ENCODE measurements around the gene CDK19. TPM values are rescaled to one million over a fixed set of nuclear protein-coding genes. Genes with fewer than 3 reads are reported as not detected.

The CDK19 gene
- total RNA-seq, 1 donor from 2014 or later = 9.1 TPM

DNA sequence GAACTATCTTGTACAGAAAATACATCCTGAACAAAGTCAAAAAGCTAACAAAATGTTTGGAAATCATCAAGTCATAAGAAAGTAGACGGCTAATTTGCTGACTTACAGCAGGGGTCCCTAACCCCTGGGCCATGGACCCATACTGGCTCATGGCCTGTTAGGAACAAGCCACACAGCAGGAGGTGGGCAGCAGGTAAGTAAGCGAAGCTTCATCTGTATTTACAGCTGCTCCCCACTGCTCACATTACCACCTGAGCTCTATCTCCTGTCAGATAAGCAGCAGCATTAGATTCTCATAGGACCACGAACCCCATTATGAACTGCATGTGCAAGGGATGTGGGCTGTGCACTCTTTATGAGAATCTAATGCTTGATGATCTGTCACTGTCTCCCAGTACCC lies 115.5 kb downstream of the CDK19 start:
- TF ChIP-seq, protein P1, sequence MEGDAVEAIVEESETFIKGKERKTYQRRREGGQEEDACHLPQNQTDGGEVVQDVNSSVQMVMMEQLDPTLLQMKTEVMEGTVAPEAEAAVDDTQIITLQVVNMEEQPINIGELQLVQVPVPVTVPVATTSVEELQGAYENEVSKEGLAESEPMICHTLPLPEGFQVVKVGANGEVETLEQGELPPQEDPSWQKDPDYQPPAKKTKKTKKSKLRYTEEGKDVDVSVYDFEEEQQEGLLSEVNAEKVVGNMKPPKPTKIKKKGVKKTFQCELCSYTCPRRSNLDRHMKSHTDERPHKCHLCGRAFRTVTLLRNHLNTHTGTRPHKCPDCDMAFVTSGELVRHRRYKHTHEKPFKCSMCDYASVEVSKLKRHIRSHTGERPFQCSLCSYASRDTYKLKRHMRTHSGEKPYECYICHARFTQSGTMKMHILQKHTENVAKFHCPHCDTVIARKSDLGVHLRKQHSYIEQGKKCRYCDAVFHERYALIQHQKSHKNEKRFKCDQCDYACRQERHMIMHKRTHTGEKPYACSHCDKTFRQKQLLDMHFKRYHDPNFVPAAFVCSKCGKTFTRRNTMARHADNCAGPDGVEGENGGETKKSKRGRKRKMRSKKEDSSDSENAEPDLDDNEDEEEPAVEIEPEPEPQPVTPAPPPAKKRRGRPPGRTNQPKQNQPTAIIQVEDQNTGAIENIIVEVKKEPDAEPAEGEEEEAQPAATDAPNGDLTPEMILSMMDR (IDR thresholded peaks at IDR 0.05; ENCODE audit: borderline replicate concordance) = no peak
- intact Hi-C loops (cut with micrococcal nuclease) = no loop called here
- H3K36me3 ChIP-seq = no peaks in the 10 kb centered on the region
- H3K4me1 ChIP-seq = peaks cover 11% of the 10 kb centered on the region
- peaks cover 7% of the 10 kb centered on the region for H3K9me3 ChIP-seq (replicated peaks)
- no peaks in the 10 kb centered on the region for H3K27me3 ChIP-seq (ENCODE audit: low read depth)
- no peak for DNase-seq
- no peak overlapping the region for H3K4me3 ChIP-seq
- H3K27ac ChIP-seq (replicated peaks) = no peak overlapping the region

DNA sequence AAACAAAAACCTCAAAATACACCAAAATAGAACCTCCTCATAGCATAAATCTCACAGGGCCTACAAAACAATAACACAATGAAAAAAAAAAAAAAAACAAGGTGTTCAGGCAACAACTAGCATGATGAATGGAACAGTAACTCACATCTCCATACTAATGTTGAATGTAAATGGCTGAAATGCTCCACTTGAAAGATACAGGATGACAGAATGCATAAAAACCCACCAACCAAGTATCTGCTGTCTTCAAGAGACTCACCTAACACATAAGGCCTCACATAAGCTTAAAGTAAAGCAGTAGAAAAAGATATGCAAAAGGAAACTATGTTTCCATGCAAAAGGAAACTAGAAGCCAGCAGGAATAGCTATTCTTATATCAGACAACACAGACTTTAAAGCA lies 121.3 kb downstream of the CDK19 start:
- TF ChIP-seq, protein P1 (IDR thresholded peaks at IDR 0.05; ENCODE audit: borderline replicate concordance) = no peak
- Histone ChIP-seq H3K4me3 (no peak overlapping the region), H3K9me3 (replicated peaks) (peaks cover 7% of the 10 kb centered on the region), H3K4me1 (peaks cover 3% of the 10 kb centered on the region), H3K36me3 (no peaks in the 10 kb centered on the region), H3K27ac (replicated peaks) (no peak overlapping the region), H3K27me3 (ENCODE audit: low read depth) (no peaks in the 10 kb centered on the region)
- DNase-seq = no peak
- intact Hi-C loops (cut with micrococcal nuclease) = no loop called here

DNA sequence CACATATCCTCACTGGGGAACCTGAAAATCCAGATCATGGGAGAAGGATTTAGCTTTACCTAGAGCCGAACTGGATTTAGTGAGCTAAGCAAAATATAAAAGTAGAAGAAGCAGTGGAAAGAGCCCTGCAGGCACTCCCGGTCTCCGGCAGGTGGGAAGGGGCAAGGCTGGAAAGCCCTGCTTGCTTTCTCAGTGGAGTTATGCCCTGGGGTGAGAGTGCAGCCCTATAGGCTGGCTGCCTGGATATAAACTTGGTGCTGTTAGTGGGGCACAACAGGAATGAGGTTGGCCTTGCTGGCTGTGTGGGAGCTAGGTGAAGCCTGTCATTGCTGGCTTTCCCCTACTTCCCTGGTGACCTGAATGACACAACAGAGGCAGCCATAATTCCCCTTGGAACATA lies 122.0 kb downstream of the CDK19 start:
- intact Hi-C loops (cut with micrococcal nuclease) = no loop called here
- TF ChIP-seq, protein P1 (IDR thresholded peaks at IDR 0.05; ENCODE audit: borderline replicate concordance) = no peak

DNA sequence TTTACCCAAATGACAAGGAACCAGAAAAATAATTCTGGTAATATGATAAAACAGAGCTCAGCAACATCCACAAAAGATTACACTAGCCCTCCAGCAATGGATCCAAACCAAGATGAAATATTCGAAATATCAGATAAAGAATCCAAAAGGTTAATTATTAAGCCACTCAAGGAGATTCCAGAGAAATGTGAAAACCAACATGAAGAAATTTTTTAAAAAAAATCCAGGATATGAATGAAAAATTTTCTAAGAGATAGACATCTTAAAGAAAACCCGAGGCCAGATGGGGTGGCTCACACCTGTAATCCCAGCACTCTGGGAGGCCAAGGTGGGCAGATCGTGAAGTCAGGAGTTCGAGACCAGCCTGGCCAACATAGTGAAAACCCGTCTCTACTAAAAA lies 124.4 kb downstream of the CDK19 start:
- no peaks in the 10 kb centered on the region for H3K36me3 ChIP-seq
- H3K4me3 ChIP-seq = no peak overlapping the region
- peaks cover 3% of the 10 kb centered on the region for H3K4me1 ChIP-seq
- no peak overlapping the region for H3K27ac ChIP-seq (replicated peaks)
- intact Hi-C loops (cut with micrococcal nuclease) = no loop called here
- no peaks in the 10 kb centered on the region for H3K27me3 ChIP-seq (ENCODE audit: low read depth)
- no peak for DNase-seq
- H3K9me3 ChIP-seq (replicated peaks) = no peaks in the 10 kb centered on the region
- TF ChIP-seq, protein P1 (IDR thresholded peaks at IDR 0.05; ENCODE audit: borderline replicate concordance) = no peak

More for the DNA sequence above, 122.0 kb downstream of the CDK19 start:
- peaks cover 7% of the 10 kb centered on the region for H3K9me3 ChIP-seq (replicated peaks)
- H3K27ac ChIP-seq (replicated peaks) = no peak overlapping the region
- H3K4me1 ChIP-seq = peaks cover 3% of the 10 kb centered on the region
- H3K27me3 ChIP-seq (ENCODE audit: low read depth) = no peaks in the 10 kb centered on the region
- no peak for DNase-seq
- no peak overlapping the region for H3K4me3 ChIP-seq
- no peaks in the 10 kb centered on the region for H3K36me3 ChIP-seq

DNA sequence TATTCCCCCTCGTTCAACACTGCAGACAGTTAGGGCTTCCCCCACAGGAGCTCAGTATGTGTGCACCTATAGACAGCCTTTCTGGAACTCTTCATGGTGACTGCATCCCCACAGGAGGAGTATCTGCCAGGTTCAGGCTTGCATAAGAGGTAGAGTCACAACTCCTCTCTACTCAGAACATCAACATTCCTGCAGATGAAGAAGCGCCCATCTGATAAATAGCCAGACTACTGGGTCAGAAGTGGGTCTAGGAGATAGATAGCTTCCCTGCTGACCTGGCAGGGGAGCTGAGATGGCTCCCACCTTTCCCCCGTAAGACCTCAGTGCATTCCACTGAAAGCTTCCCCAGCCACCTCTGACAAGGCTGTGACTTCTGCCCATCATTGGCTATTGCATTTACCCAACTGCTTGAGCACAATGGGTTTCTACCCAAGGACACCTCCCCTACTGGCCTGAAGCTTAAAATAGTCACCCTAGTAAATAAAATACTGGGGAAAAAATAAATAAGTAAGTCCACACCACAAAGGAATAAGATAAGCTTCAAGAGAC lies 125.1 kb downstream of the CDK19 start:
- no peak overlapping the region for H3K4me3 ChIP-seq
- DNase-seq = no peak
- H3K27me3 ChIP-seq (ENCODE audit: low read depth) = no peaks in the 10 kb centered on the region
- no peaks in the 10 kb centered on the region for H3K36me3 ChIP-seq
- H3K9me3 ChIP-seq (replicated peaks) = no peaks in the 10 kb centered on the region
- peaks cover 3% of the 10 kb centered on the region for H3K4me1 ChIP-seq
- H3K27ac ChIP-seq (replicated peaks) = no peak overlapping the region
- intact Hi-C loops (cut with micrococcal nuclease) = no loop called here
- TF ChIP-seq, protein P1 (IDR thresholded peaks at IDR 0.05; ENCODE audit: borderline replicate concordance) = no peak
